PC-3 (cell line): ENCODE measurements around the gene PACRG.

ENCODE experiments used
- EZH2 ChIP-seq: fragments of 300-600 bp; sonication (generic); IDR thresholded peaks from one replicate; pipeline ENCODE4 v1.6.1; 2017; ENCODE audit warnings: antibody characterized with exemption, mild to moderate bottlenecking, low read length; ENCODE audit not compliant: unreplicated experiment
- EZH2phosphoT487 ChIP-seq: fragments of 300-600 bp; sonication (generic); IDR thresholded peaks from 2 replicates; pipeline ENCODE4 v1.6.1; 2018; ENCODE audit warnings: mild to moderate bottlenecking, antibody characterized with exemption, low read length, borderline replicate concordance
- TF ChIP-seq, protein P1 (sequence below): fragments of 300-600 bp; sonication (generic); conservative IDR thresholded peaks from 2 replicates; pipeline ENCODE4 v1.5.1; 2017; ENCODE audit warnings: antibody characterized with exemption, low read depth, mild to moderate bottlenecking, low read length

DNA sequence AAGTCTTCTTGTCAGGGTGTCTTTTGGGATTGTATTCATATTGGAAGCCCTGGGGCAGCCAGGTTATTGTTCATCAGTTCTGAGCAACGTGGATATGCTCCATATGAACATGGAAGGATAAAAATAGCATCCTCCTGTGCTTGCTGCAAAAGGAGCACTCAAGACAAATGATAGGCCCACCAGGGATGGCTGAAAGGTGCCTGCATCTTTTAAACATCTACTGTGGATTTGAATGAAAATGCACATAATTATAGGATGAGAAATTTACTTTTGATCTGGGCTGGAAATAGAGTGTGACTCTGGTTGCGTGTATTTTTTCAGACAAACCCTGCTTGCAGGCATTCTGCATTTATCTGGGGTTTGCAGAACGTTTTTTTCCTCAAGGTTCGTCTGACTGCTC is 299.1 kb downstream of the PACRG start:
- TF ChIP-seq, protein P1, sequence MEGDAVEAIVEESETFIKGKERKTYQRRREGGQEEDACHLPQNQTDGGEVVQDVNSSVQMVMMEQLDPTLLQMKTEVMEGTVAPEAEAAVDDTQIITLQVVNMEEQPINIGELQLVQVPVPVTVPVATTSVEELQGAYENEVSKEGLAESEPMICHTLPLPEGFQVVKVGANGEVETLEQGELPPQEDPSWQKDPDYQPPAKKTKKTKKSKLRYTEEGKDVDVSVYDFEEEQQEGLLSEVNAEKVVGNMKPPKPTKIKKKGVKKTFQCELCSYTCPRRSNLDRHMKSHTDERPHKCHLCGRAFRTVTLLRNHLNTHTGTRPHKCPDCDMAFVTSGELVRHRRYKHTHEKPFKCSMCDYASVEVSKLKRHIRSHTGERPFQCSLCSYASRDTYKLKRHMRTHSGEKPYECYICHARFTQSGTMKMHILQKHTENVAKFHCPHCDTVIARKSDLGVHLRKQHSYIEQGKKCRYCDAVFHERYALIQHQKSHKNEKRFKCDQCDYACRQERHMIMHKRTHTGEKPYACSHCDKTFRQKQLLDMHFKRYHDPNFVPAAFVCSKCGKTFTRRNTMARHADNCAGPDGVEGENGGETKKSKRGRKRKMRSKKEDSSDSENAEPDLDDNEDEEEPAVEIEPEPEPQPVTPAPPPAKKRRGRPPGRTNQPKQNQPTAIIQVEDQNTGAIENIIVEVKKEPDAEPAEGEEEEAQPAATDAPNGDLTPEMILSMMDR = no peak
- TF ChIP-seq EZH2 = no peak
- no peak for TF ChIP-seq EZH2phosphoT487
